GM18870 (cell line): ENCODE data around the gene AHCY.
A peak's percentile ranks its signal among the peaks of the same experiment; 100 is the strongest.

ENCODE experiments used
- ATAC-seq: cut with Tn5 transposase; IDR thresholded peaks from one replicate; pipeline ENCODE4 v1.9.1; 2021; ENCODE audit warnings: moderate library complexity; ENCODE audit not compliant: unreplicated experiment

The AHCY gene

DNA sequence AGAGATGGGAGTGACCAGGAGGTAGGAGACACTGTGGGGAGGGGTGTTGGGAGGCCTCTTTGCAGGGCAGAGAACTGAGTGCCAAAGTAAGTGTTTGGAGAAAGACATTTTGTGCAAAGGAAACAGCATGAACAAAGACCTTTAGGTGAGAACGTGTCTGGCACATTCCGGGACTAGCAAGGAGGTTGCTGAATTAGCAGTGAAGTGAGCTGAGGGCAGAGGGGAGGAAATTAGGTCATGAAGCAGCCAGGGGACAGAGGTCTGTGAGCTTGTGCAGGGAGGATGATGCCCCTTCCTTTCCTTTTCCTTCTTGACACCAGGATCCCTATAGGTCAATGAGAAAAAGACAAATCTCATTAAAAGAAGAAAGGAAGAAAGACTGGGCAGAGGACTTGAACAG is 21.4 kb upstream of the AHCY start:
- ATAC-seq = no peak

DNA sequence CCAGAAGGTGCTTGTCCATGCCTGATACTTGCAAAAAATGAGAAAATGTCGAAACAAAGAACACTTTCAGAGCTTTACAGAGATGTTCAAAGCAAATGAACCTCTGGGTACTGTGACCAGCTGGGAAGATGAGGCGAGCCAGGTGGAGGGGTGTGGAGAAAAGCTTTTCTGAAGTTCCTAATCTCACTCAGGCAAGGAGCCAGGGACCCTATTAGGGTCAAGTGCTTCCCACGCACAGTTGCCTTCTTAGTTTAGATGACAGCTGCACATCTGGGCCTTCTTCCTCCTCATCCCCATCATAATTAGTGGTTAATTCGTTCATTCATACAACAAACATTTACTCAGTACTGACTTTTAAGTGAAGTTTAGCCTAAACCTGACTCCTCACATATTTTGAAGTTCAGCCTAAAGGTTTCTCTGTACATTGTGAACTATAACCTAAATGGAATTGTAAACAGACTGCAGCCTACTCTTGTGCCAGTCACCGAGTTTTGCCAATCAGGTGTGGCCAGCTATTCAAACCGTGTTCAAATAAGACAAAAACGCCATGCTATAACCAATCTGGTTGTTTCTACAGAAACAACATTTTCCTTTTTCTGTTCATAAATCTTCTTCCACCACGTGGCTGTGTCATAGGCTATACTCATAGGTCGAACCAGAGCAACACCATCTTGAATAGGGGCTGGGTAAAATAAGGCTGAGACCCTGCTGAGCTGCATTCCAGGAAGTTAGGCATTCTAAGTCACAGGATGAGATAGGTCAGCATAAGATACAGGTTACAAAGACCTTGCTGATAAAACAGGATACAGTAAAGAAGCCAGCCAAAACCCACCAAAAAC is 19.3 kb upstream of the AHCY start:
- no peak for ATAC-seq

DNA sequence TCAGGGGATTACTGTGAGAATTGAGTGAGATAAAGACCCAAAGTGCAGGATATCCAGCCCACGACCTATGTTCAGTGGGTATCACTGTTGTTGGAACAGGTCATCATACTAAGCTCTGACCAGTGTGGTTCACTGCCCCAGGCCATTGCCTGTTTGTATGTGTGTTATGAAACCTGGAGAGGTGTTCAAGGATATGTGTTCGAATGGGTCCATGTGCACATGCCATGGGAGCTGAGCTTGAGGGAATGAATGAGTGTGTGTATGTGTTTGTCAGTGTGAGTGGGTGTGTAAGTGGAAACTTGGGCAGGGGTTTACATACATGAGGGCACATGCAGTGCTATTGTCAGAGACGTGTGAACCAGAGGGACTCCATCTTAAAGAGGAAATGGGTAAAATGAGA is 17.7 kb upstream of the AHCY start:
- ATAC-seq = no peak

DNA sequence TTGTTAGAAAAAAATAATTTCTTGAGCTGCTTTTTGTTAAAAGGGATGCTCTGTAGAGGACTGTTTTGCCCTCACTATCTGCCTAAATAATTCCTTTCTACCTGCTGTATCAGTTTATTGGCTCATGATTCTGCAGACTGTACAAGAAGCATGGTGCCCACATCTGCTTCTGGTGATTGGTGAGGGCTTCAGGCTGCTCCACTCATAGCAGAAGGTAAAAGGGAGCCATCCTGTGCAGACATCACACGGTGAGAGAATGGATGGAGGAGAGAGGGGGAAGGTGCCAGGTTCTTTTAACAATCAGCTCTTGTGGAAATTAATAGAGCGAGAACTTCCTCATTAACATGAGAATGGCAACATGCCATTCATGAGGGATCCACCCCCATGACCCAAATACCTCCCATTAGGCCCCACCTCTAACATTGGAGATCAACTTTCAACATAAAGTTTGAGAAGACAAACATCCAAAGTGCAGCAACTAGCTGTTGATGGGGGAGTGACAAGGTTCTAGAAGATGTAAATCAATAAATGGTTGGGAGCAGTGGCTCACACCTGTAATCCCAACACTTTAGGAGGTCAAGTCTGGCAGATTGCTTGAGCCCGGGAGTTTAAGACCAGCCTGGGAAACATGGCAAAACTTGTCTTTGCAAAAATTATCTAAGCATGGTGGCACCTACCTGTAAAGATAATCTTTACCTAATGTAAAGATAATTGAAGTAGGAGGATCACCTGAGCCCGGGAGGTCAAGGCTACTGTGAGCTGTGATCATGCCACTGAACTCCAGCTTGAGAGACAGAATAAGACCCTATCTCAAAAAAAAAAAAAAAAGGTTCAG is 15.7 kb upstream of the AHCY start:
- ATAC-seq = no peak

DNA sequence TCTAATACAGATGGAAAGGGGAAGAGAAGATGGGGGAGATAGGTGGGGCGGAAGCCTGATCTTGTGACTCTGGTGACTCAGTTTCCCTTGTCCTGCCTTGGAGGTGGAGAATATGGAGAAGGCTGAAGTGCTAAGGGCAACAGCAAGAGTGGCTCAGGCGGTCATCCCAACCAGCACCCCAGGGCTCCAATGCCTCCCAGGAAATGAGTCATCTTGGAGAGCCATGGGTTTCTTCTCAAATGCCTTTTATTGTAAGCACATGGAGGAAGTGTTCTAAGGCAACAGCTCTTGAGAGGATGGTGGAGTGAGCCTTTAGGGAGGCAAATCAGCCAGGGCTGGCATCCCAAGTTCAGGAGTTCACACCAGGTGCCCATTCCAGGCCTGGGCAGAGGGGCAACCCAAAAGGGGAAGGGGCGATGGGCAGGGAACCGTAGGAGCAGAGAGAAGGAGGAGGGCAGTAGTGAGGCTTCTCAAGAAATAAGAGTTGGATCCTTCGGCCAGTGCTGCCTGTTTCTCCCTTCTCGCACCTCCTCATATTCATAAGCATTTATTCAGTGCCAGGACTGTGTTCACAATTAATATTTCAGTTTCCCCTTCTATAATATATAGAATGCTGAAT is 13.2 kb upstream of the AHCY start:
- ATAC-seq = no peak

DNA sequence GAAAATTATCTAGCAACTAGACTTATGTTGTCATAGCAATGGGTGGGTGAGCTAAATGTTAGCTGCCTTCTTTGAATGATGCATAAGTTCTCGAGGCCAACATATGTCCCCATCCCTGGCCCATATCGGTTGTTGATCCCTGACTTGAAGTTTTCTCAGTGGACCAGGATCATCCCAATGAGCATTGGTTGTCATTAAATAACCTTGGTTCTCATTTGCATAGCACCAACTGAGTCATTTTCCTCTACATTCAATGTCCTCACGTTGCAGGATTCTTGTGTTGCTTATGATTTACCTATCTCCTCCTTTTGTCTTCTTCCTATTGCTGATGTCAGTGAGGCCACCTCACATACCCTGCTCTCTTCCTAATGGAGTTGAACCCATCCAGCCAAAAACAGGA is 12.1 kb upstream of the AHCY start:
- no peak for ATAC-seq

DNA sequence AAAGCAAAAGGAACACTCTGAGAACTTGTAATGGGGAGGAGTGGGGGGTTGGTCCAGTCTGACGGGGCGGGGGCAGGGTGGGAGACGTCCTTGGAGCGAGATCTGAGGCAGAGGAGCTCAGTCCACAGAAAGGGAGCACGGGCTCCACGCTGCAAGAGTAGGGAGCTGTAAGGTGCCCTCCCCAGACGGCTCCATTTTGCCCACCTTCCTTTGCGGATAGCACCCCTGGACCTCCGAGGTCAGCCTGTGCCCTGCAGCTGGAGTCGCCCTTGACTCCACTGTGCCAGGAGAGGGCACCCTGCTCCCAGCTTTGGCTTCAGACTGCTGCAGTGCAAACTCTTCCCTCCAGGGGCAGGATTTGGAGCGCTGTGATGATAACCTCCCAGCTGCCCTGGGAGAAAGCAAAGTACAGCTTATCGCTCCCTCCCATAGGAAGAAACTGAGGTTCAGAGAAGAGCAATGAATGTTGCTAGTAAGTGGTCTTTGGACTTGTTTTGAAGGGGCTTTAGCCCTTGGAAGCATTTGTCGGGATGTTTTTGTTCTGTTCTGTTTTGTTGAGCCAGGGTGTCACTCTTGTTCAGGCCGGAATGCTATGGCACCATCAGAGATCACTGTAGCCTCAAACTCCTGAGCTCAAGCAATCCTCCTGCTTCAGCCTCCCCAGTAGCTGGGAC is 9.5 kb upstream of the AHCY start:
- peak; percentile 73 for ATAC-seq

DNA sequence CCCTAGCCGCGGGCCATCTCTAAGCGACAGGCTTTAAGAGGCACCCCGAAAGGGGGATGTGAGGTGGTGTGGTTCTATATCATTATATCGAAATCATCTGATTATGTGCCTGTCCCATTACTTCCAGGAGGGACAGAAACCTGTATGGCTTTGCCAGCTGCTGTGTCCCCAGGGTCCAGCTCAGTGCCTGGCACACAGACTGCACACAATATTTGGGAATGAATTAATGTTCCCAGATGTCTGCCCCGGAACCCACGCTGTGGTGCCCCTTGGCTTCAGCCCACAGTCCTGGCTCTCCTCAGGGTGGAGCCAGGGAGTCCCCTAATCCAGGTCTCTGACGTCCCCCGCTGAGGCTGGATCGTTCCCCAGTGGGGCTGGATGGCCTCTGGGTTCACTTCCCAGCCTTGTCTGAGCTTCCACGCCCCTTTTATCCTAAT is 8.9 kb upstream of the AHCY start:
- ATAC-seq = no peak

DNA sequence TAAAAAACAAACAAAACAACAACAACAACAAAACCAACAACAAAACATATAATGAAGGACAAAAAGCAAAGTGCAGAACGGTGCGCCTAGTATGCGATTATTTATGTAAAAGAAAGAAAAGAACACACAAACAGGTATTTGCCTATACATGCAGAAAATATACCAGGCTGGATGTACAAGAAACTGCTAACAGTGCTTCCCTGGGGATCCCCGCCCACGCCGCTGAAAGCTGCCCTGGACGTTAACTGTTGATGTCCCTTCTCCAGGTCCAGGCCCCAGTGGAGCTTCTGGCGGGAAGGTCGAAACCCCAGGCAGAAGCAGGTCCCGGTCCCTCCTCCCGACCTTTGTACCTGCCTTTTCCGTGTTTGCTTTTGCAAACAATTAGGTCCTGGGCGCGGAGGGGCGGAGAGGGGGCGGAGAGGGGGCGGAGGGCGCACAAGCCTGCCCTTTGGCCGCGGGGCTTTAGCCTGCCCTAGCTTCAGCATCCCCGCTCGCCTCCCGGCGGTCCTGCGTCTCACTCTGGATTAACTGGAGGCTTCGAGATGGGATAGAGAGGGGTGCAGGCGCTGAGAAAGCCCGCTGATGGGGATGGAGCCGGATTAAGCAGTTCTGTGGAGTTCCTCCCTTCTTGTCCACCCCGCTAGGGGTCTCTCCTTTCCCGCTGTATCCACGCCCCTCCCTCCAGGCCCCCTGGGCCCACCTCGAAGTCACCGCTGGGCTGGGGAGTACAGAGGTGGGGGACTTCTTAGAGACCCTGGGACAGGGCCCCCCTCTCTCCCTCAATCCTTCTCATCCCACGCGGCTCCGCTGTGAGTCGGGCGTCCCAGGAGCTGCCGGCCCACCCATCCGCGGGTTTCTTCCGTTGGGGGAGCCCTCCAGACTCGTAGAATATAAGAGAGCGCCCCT is 8.2 kb upstream of the AHCY start:
- no peak for ATAC-seq

DNA sequence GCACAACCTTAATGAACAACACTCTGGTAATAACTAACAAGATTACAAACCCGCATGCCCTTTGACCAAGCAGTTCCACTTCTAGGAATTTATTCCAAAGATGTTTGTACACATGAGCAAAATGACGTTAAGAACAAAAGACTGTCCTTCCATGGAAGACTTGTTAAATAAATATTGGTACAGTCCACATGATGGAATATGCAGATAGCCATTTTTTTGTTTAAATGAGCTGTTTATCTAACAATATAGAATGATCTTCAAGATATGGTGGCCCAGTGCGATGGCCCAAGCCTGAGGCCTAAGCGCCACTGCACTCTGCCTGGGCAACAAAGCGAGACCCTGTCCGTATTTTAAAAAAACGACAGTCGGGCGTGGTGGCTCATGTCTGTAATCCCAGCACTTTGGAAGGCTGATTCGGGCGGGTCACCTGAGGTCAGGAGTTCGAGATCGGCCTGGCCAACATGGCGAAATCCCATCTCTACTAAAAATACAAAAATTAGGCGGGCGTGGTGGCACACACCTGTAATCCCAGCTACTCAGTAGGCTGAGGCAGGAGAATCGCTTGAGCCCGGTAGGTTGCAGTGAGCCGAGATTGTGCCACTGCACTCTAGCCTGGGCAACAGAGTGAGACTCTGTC is 7.4 kb upstream of the AHCY start:
- ATAC-seq = no peak

DNA sequence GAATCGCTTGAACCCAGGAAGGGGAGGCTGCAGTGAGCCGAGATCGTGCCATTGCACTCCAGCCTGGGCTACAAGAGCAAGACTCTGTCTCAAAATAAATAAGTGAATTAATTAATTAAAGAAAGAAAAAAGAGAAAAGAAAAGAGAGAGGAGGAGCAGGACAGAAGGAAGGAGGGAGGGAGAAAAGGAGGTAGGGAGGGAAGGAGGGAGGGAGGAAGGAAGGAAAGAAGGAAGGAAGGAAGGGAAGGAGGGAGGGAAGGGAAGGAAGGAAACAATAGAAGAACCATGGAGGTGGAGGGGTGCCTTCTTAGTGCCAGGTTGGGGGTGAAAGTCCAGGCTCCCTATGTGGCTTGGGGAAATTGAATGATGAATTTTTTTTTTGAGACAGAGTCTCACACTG is 6.5 kb upstream of the AHCY start:
- ATAC-seq = no peak

DNA sequence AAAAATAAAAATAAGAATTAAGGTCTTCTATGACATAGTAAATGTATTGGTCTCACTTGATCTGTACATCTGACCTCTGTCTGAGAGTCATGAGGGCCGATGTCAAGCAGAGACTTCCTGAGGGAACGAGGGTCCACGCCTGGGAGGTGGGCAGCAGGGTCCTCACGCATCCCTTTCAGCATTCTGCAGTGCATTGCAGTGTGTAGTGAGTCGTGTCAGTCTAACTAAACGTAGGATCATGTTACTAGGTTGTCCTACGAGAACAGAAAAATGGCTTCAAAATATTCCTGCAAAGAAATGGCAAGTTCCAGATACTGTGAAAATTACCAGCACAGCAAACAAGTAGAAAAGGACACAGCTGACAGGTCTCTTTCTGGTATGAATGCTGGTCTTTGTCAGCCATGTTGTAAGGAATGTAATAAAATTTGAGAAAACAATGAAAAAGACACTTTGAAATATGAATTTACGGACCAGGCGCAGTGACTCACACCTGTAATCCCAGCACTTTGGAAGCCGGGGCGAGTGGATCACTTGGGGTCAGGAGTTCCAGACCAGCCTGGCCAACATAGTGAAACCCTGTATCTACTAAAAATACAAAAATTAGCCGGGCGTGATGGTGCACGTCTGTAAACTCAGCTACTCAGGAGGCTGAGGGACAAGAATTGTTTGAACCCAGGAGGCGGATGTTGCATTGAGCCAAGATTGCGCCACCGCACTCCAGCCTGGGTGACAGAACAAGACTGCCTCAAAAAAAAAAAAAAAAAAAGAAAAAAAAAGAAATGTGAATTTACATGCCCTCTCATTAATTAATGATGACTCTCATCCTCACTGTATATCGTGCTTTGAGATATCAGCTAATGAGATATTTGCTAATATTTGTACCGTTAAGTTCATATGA is 2.4 kb upstream of the AHCY start:
- ATAC-seq = no peak

DNA sequence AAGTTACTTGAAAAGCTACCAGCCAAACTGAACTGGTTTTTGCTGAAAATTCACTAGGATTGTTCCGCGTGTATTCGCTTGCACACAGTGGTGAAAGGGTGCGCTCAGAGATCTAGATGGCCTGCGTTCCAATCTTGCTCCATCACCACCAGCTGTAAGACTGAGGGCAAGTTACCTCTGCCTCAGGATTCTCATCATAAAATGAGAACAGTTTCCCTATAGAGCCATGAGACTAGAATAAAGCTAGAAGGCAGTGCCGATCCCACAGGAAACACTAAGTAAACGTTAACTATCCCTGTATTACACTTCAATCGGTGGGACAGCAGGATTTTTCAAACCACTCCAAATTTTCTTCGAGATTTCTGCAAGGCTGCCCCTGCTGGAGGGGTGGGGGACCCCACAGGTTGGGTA is 838 bp downstream of the AHCY start:
- ATAC-seq = no peak

DNA sequence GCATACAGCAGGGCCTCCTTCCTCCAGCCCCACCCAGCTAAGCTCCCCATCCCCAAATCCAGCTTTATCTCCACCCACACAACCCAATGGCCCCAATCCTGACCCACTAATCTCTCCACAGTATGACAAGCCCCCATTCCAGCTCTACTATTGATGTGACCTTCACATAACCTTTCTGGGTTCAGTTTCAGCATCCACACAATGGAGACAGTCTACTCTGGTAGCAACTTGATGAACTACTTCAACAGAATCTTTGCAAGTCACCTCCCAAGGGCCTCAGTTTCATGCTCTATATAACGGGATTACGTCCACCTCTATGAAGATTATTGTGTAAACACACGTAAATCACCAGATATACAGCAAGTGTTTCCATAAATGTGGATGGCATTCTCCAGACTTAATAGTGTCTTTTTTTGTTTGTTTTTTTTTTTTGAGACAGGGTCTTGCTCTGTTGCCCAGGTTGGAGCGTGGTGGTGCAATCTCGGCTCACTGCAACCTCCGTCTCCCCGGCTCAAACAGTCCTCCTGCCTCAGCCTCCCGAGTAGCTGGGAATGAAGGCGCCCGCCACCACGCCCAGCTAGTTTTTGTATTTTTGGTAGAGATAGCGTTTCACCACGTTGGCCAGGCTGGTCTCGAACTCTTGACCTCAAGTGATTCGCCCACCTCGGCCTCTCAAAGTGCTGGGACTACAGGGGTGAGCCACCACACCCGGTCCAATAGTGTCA is 1.4 kb downstream of the AHCY start:
- ATAC-seq = no peak

DNA sequence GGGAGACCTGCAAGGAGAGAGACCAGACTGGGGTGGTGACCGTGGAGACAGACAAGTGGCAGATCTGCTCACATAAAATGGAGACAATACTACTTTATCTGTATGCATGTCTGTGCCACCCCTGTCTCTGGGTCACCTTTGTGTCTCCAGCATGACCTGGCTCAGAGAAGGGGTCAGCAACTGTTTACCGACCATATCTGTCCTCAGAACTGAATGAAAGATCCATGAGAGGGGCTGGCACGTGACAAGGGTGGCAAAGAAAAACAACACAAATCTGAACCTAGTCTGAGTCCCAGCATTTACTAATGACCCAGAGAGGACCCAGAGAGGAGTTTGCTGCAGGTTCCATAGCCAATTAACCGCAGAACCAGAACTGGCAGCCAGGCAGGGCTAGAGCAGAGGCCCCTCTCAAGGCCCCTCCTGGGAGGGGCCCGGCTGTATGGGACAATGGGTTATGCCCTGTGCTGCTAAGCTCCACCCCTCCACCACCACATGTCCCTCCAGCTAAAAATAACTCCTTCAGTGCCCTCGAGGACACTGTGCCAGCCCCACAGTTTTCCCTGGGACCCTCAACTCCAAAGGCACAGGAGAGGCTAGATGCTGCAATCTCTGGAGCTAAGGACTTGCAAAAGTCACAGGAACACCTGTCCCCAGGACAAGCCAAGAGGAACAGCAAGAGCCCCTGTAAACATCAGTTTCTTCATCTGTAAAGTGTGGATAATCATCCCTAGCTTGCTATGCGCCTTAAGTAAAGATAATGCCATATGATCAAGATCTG is 2.2 kb downstream of the AHCY start:
- ATAC-seq = no peak

DNA sequence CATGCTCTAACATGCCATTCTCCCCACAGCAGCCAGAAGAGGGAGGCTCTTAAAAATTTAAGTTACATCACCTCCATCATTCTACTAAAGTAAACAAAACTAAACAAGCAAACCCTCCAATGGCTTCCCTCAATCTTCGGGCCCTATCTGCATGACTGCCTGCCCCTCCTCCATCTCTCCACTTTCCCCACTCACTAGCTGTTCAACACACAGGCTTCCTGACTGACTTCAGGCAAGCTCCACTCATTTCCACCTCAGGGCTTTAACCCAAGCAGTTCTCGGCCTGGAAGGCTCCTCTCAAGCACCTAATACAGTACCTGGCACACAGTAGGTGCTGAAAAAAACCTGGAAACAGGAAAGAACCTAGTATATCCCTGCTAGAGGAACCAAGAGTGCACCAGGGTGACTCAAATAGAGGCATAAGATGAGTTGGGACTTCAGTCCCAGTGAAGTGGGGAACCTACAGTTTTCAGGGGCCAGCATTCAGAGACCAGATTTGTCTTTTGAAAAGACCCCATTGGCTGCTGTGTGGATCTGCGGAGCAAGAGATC is 2.8 kb downstream of the AHCY start:
- ATAC-seq = no peak
